Muscle layer of duodenum (tissue), 2 donors: Measurements from ENCODE around the gene CLPSL1.

Experiments used
- H3K27ac ChIP-seq: one replicate; pipeline ENCODE4 v1.7.0; 2013; ENCODE audit warnings: mild to moderate bottlenecking, low read length
- H3K27me3 ChIP-seq: one replicate; pipeline ENCODE4 v1.7.0; 2013; ENCODE audit warnings: low read depth, mild to moderate bottlenecking, control low read depth, low read length
- H3K36me3 ChIP-seq, 2 donors: one replicate each; pipeline ENCODE4 v1.7.0; 2013; ENCODE audit warnings: low read length in 2 of 2, control low read depth in 1 of 2, mild to moderate bottlenecking in 1 of 2; ENCODE audit not compliant: insufficient read depth in 2 of 2, control insufficient read depth in 1 of 2
- H3K4me1 ChIP-seq, 2 donors: one replicate each; pipeline ENCODE4 v1.7.0; 2013; ENCODE audit warnings: low read length in 2 of 2, mild to moderate bottlenecking in 2 of 2, control low read depth in 1 of 2, moderate library complexity in 1 of 2; ENCODE audit not compliant: insufficient read depth in 2 of 2, control insufficient read depth in 1 of 2
- H3K4me3 ChIP-seq, 2 donors: one replicate each; pipeline ENCODE4 v1.7.0; 2013; ENCODE audit warnings: low read length in 2 of 2, low read depth in 1 of 2, mild to moderate bottlenecking in 1 of 2
- H3K9me3 ChIP-seq, 2 donors: one replicate each; pipeline ENCODE4 v1.7.0; 2013; ENCODE audit warnings: low read length in 2 of 2, control low read depth in 1 of 2, mild to moderate bottlenecking in 1 of 2; ENCODE audit not compliant: control insufficient read depth in 1 of 2
- donor health status: healthy.

CLPSL1 gene

GRCh38 chr6:35833536-35833935, 52.7 kb downstream of the CLPSL1 start:
- Histone ChIP-seq H3K36me3 (peaks cover 12 to 16% of the 10 kb centered on the region in 2 donors), H3K4me1 (no peaks in the 10 kb centered on the region), H3K27ac (no peak overlapping the region), H3K4me3 (no peak overlapping the region), H3K9me3 (no peaks in the 10 kb centered on the region), H3K27me3 (no peaks in the 10 kb centered on the region)
